Measurements from ENCODE around the gene ANKFN1.

DNA sequence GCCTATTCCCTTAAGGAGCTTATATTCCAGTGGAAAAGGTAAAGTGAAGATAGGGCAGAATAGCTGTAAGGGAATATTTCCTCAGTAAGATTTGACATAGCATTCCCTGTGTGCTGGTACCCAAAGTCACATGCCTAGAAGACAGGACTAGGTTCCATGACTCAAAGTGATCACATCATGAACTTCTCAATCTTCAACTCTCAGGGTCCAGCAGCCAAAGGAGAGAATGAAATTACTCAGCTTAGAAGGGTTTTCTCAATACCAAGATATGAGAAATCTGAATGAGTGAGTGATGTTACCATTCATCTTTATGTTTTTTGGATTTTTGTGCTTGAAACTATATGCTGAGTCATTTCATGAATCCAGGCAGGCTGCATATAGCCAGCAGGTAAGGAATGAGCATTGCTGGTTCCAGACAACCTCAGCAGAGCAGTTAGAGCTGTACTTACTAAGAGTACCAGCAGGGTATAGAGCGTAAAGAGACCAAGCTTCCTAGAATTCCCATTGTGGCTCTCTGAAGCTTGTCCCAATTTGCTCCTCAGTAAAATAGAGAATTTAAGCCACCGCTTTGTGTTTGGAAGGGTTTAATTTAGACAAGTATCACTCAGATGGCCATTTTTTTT lies 91.1 kb downstream of the ANKFN1 start:
- no peak for TF ChIP-seq EZH2 (IDR thresholded peaks at IDR 0.05; ENCODE audit: borderline replicate concordance, low read depth, low read length, poor library complexity, severe bottlenecking)
- TF ChIP-seq, protein P1, sequence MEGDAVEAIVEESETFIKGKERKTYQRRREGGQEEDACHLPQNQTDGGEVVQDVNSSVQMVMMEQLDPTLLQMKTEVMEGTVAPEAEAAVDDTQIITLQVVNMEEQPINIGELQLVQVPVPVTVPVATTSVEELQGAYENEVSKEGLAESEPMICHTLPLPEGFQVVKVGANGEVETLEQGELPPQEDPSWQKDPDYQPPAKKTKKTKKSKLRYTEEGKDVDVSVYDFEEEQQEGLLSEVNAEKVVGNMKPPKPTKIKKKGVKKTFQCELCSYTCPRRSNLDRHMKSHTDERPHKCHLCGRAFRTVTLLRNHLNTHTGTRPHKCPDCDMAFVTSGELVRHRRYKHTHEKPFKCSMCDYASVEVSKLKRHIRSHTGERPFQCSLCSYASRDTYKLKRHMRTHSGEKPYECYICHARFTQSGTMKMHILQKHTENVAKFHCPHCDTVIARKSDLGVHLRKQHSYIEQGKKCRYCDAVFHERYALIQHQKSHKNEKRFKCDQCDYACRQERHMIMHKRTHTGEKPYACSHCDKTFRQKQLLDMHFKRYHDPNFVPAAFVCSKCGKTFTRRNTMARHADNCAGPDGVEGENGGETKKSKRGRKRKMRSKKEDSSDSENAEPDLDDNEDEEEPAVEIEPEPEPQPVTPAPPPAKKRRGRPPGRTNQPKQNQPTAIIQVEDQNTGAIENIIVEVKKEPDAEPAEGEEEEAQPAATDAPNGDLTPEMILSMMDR (conservative IDR thresholded peaks at IDR 0.05; ENCODE audit: low read depth, low read length), result no peak

Measured in A673 (cell line).